Muscle of back (tissue), 11 donors: ENCODE results near the gene SH2B2. TPM values are rescaled to one million over a fixed set of nuclear protein-coding genes. Genes with fewer than 3 reads are reported as not detected.
"Not testable (repeated sequence)": the region's sequence is repeated elsewhere in the genome, so short reads cannot be mapped to it uniquely, and the experiment has no call there.

Source experiments
- DNase-seq, 3 donors: peaks; one replicate each; pipeline versions ENCODE4 v3.0.0 to v3.0.0-alpha.2; 2013
- polyA plus RNA-seq, 10 donors: library from polyadenylated mRNA; unstranded; fragments of 120-200 nt; gene quantifications; one replicate each; pipeline ENCODE4 v1.2.1, GENCODE V29; 2013; ENCODE audit not compliant: insufficient read length in 10 of 10

Gene SH2B2
- polyA plus RNA-seq, 10 donors = 8.9 to 15.3 (median 11.9) TPM

DNA sequence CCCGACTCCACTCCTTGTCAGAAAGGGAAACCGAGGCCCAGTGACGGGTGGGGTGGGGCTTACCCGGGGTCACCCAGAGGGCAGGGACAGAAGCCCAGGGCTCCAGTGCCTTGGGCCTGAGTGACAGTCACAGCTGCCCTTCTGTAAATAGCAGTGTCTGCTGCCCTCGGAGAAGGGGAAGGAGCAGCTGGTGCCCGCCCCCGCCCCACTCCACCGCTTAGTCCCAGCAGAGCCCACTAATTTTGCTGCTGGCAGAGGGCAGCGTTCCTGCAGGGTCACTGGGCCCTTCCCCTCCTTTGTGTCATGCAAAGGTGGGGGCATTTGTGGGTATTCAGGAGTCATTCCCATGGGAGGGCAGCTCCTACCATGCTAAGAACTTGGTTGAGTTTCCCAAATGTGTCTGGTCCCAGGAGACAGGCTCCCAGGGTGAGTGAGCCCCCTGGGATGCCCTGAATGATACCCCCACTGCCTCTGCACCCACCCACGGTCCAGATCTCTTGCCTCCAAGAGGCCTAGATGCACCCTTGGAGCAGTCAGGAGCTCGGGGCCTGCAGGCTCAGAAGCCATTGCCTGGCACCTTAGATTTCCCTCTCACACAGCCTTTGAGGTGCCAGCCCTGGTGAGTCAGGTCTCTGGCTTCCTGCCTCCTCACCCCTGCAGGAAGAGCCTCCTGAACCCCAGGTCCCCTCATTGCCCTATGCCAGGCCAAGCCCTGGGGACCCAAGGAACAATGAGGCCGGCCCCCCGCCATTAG, 17.2 kb downstream of the SH2B2 start:
- peak; percentile 77 to 84 (median 80) for DNase-seq

GRCh38 chr7:102304668-102305067, 18.0 kb downstream of the SH2B2 start:
- DNase-seq = peak in 1 of 3 donors; percentile 53

DNA sequence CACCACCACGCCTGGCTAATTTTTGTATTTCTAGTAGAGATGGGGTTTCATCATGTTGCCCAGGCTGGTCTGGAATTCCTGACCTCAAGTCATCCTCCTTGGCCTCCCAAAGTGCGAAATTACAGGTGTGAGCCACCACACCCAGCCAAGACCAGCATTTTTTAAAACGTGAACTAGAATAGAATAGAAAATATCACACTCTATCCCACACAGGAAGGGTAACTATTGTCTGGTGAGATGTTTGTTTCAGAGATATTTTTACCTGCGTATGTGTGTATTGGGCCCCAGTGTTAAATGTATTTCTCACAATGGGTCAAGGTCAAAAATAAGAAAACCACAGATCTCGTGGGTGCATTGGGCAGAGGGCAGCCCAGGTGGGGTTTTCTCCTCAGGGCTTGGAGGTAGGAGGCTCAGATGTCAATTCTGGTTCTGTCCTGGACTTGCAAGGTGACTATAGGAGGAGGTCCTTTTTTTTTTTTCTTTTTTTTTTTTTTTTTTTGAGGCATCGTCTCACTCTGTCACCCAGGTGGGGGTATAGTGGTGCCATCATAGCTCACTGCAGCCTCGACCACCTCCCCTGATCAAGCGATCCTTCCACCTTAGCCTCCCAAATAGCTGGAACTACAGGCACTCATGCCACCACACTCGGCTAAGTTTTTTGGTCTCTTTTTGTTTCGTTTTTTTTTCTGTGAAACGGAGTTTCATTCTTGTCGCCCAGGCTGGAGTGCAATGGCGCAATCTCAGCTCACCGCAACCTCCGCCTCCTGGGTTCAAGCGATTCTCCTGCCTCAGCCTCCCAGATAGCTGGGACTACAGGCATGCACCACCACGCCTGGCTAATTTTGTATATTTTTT, 19.0 kb downstream of the SH2B2 start:
- no peak for DNase-seq

GRCh38 chr7:102306916-102307677, 20.4 kb downstream of the SH2B2 start:
- DNase-seq = peak in 1 of 3 donors; percentile 59

DNA sequence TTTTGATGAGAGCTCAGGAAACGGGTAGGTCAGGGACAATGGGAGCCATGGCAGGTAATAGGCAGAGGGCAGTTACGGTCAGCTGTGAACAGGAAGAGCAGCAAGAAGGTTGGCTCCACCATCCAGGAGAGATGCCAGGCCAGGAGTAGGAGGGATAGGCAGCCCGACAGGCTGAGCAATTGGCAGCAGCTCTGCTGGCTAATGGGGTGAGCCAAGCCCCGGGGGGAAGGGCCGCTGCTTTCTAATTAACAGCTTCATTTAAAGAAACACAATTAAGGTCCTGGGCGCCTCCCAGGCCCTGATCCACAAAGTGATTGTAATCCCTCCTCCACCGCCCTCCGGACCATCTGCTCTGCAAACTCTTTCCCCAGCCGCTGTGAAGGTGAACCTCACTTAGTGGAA, 23.7 kb downstream of the SH2B2 start:
- no peak for DNase-seq

DNA sequence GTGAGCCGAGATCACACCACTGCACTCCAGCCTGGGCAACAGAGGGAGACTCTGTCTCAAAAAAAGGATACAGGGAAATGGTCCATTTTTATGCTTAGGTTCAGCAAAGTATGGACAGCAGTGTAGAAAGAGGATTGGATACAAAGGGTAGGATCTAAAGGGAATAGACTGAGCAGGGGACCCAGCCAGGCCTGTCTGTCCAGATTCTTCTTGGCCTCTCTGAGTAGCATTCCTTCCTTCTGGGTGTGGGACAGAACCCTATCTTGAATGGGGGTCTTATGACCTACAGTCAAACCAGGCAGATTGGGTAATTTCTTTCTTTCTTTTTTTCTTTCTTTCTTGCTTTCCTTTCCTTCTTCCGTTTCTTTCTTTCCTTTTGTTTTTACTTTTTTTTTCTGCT, 25.6 kb downstream of the SH2B2 start:
- DNase-seq = no peak

- DNase-seq = no peak
Measured at GRCh38 chr7:102313997-102314780, 27.5 kb downstream of the SH2B2 start.

DNA sequence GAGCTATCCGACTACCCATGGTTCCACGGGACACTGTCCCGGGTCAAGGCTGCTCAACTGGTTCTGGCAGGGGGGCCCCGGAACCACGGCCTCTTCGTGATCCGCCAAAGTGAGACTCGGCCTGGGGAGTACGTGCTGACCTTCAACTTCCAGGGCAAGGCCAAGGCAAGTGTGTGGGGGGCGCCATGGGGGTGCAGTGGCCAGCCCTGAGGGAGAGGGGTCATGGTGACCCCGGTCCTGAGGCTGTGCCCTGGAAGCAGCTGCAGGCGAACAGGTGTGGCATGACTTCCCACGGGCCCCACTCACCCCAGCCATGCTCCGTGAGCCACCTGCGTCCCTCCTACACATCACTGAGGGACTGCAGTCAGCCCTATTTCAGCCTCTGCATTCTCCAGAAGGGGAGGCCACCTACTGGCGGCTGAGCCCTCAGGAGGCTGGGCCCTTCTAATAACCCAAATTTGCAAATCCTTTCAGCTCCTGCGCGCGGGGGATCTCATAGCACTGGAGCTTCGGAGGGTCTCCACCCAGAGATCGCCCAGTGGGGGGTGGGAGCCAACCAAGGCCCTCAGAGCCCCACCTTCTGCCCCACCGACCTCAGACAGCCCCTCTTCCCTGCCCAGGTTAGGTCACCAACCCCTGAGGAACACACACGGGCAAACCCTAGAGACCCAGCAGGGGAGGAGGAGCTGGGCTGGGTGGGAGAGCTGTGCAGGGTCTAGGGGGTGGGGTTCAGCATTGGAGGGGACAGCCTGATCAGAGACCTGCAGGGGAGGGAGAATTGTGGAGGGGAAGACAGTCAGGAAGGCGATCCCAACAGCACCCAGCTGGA, 30.8 kb downstream of the SH2B2 start:
- DNase-seq = no peak

DNA sequence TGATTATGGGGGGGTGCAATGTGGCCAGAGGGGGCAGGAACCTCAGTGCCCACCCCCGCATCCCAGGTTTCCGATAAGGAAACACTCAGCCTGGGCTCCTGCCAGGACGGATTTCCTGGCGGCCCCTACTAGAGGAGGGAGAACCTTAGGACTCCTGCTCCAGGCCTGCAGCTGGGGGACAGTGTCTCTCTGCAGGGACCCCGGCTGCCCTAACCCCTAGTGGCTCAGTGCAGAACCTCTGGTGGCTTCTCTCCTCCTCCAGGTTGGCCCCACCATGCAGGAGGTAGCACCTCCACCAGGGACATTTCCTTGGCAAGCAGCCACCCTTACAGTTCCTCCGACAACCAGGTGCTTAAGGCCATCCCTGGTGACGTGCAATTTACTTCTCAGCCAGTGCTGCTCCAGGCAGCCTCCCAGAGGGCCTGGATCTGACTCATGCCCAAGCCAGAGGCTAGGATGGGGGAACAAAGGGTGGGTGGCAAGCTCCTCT, 31.9 kb downstream of the SH2B2 start:
- no peak for DNase-seq

- DNase-seq = no peak
Measured at GRCh38 chr7:102319671-102320070, 33.0 kb downstream of the SH2B2 start.

GRCh38 chr7:102320181-102320580, 33.5 kb downstream of the SH2B2 start:
- DNase-seq = no peak

DNA sequence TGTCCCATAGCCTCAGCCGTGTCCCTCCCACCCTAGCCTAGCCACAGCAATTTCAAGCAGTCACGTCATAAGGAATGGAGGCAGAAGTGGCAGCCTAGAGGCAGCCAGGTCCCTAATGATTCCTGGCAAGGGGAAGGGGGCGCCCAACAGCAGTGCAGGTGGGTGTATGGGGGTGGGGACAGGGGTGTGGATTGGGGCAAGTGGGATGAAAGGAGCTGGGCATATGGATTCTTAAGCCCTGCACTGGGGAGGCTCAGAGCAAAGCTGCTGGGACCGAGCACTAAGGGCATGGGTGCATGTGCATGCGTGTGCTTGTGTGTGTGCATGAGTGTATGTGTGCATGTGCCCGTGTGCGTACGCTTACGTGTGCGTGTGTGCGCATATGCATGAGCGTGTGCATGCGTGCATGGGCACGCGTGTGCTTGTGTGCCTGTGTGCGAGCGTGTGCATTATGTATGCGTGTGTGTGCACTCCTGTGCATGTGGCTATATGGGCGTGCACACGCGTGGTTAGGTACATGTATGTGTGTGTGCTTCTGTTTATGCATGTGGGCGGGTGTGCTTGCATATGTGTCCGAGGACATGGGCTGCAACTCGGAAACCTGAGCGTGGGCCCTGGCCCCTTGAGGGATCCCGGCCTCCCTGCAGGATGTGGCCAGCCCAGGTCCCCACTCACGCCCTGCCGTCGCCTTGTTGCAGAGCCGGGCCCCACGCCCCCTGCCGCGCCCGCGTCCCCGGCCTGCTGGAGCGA, 34.1 kb downstream of the SH2B2 start:
- no peak for DNase-seq

GRCh38 chr7:102321351-102322201, 34.9 kb downstream of the SH2B2 start:
- DNase-seq = peak in 1 of 3 donors; percentile 55

DNA sequence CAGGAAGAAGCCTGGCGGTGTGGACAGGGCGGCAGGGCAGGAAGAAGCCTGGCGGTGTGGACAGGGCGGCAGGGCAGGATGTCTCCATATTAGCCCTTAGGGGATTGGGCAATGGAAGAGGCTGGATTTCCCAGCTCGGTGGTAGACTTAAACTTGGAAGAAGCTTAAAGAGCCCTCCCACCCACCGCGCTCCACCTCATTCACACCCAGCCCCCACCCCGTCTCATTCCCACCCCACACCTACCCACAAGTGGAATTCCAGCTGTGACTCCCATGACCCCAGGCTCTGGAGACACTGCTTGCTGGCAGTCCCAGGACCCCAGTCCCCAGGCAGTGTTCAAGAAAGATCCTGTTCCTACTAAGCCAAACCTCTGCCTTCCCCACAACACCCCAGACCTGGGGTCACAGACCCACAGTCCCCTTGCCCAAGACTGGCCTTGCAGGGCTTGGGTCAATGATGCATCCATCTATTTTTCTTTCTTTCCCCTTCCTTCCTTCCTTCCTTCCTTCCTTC, 35.6 kb downstream of the SH2B2 start:
- DNase-seq = no peak

- DNase-seq = no peak
Measured at GRCh38 chr7:102323914-102324195, 37.2 kb downstream of the SH2B2 start.

DNA sequence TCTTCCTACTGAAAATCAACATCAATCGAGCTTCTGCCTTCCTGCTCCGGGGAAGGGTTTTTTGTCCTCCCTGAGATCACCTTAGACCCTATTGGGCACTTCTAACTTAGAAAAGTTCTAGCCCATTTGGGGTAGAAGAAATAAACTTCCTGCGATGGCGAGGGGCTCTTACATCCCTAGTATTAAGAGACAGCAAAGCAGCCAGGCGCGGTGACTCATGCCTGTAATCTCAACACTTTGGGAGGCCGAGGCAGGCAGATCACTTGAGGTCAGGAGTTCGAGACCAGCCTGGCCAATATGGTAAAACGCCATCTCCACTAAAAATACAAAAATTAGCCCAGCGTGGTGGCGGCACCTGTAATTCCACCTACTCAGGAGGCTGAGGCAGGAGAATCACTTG, 38.4 kb downstream of the SH2B2 start:
- not testable (repeated sequence) for DNase-seq

GRCh38 chr7:102326157-102326889, 39.7 kb downstream of the SH2B2 start:
- DNase-seq = no peak

- DNase-seq = not testable (repeated sequence)
Measured at GRCh38 chr7:102327183-102327582, 40.5 kb downstream of the SH2B2 start.
